Measurements from ENCODE around the gene INA. TPM values are rescaled to one million over a fixed set of nuclear protein-coding genes. Genes with fewer than 3 reads are reported as not detected.

The INA gene
- total and polyA plus RNA-seq, 2 experiments from 2014 or later, result 1.3 to 1.8 TPM

- no peak overlapping the region for H3K4me3 ChIP-seq
- H3K27ac ChIP-seq, result no peak overlapping the region
- no peaks in the 10 kb centered on the region for H3K9me3 ChIP-seq (ENCODE audit: low read depth)
- TF ChIP-seq CTCF (IDR thresholded peaks at IDR 0.05; ENCODE audit: low read depth, low read length), result peak; percentile 64
- peak; percentile 19 to 28 for DNase-seq (ENCODE audit: low read depth in 1 of 2, low spot score in 1 of 2)
- H3K27me3 ChIP-seq, result no peaks in the 10 kb centered on the region
- H3K4me1 ChIP-seq (ENCODE audit: low read depth), result no peaks in the 10 kb centered on the region
- H3K36me3 ChIP-seq, result peaks cover 26% of the 10 kb centered on the region
Measured at GRCh38 chr10:103333934-103334520, 57.1 kb downstream of the INA start.

GRCh38 chr10:103334567-103334966 lies 57.6 kb downstream of the INA start:
- Histone ChIP-seq H3K4me3 (no peak overlapping the region), H3K27me3 (no peaks in the 10 kb centered on the region), H3K27ac (no peak overlapping the region), H3K36me3 (peaks cover 27% of the 10 kb centered on the region), H3K4me1 (ENCODE audit: low read depth) (no peaks in the 10 kb centered on the region), H3K9me3 (ENCODE audit: low read depth) (no peaks in the 10 kb centered on the region)
- no peak for TF ChIP-seq CTCF (IDR thresholded peaks at IDR 0.05; ENCODE audit: low read depth, low read length)
- DNase-seq (ENCODE audit: low read depth in 1 of 2, low spot score in 1 of 2), result no peak

GRCh38 chr10:103336370-103336769 lies 59.4 kb downstream of the INA start:
- Histone ChIP-seq H3K9me3 (ENCODE audit: low read depth) (no peaks in the 10 kb centered on the region), H3K27ac (no peak overlapping the region), H3K27me3 (no peaks in the 10 kb centered on the region), H3K4me3 (no peak overlapping the region), H3K4me1 (ENCODE audit: low read depth) (no peaks in the 10 kb centered on the region), H3K36me3 (peaks cover 17% of the 10 kb centered on the region)
- no peak for DNase-seq (ENCODE audit: low read depth in 1 of 2, low spot score in 1 of 2)
- no peak for TF ChIP-seq CTCF (IDR thresholded peaks at IDR 0.05; ENCODE audit: low read depth, low read length)

Other genes starting within 250 kb of the INA start
- gene NT5C2, start 83.9 kb upstream of the INA start, total RNA-seq, result 36.9 and 51.1 TPM in 2 replicates
- 59.4 and 84.0 TPM in 2 replicates for gene NT5C2, start 83.9 kb upstream of the INA start, polyA plus RNA-seq
- not detected in 2 replicates for gene RPEL1, start 31.3 kb upstream of the INA start, total RNA-seq
- gene RPEL1, start 31.3 kb upstream of the INA start, polyA plus RNA-seq, result not detected in 2 replicates
- 11.5 and 21.4 TPM in 2 replicates for gene PCGF6, start 74.0 kb downstream of the INA start, total RNA-seq
- 14.7 and 20.6 TPM in 2 replicates for gene PCGF6, start 74.0 kb downstream of the INA start, polyA plus RNA-seq
- gene TAF5, start 90.8 kb downstream of the INA start, total RNA-seq, result 4.7 and 7.1 TPM in 2 replicates
- 4.6 TPM in 2 replicates for gene TAF5, start 90.8 kb downstream of the INA start, polyA plus RNA-seq
- gene ATP5MK, start 119.3 kb downstream of the INA start, total RNA-seq, result 81.4 and 282 TPM in 2 replicates
- 663 and 909 TPM in 2 replicates for gene ATP5MK, start 119.3 kb downstream of the INA start, polyA plus RNA-seq
- 20.4 and 30.3 TPM in 2 replicates for gene PDCD11, start 119.5 kb downstream of the INA start, total RNA-seq
- 17.9 and 20.1 TPM in 2 replicates for gene PDCD11, start 119.5 kb downstream of the INA start, polyA plus RNA-seq
- gene CALHM2, start 175.2 kb downstream of the INA start, total RNA-seq, result 0.95 and 3.7 TPM in 2 replicates
- 1.1 TPM in 2 replicates for gene CALHM2, start 175.2 kb downstream of the INA start, polyA plus RNA-seq
- gene CALHM1, start 181.8 kb downstream of the INA start, total RNA-seq, result 0.11 TPM in 1 of 2 replicates, not detected in the other
- not detected in 2 replicates for gene CALHM1, start 181.8 kb downstream of the INA start, polyA plus RNA-seq
- gene CALHM3, start 202.1 kb downstream of the INA start, total RNA-seq, result not detected in 2 replicates
- not detected in 2 replicates for gene CALHM3, start 202.1 kb downstream of the INA start, polyA plus RNA-seq
- gene NEURL1, start 216.6 kb downstream of the INA start, total RNA-seq, result 2.3 and 2.7 TPM in 2 replicates
- gene NEURL1, start 216.6 kb downstream of the INA start, polyA plus RNA-seq, result 1.4 and 3.5 TPM in 2 replicates

Measured in cardiac muscle cell (in vitro differentiated cells and primary cell).